NCI-H1436 (cell line): ENCODE results near the gene PIK3AP1.

Experiments
- DNase-seq: peaks from one replicate; lab custom pipeline; 2025; lab: John Stamatoyannopoulos, UW

Gene PIK3AP1

GRCh38 chr10:96672481-96673175 lies 47.7 kb downstream of the PIK3AP1 start:
- no peak for DNase-seq

GRCh38 chr10:96671211-96671890 lies 49.0 kb downstream of the PIK3AP1 start:
- no peak for DNase-seq

GRCh38 chr10:96670786-96671185 lies 49.5 kb downstream of the PIK3AP1 start:
- peak; percentile 77 for DNase-seq

- DNase-seq, result no peak
Observed at GRCh38 chr10:96667401-96667800, 52.9 kb downstream of the PIK3AP1 start.

GRCh38 chr10:96666741-96667140 lies 53.6 kb downstream of the PIK3AP1 start:
- no peak for DNase-seq

GRCh38 chr10:96665306-96665705 lies 55.0 kb downstream of the PIK3AP1 start:
- DNase-seq, result no peak

GRCh38 chr10:96664563-96664962 lies 55.8 kb downstream of the PIK3AP1 start:
- DNase-seq, result no peak

- no peak for DNase-seq
Observed at GRCh38 chr10:96663797-96664196, 56.5 kb downstream of the PIK3AP1 start.

- no peak for DNase-seq
Observed at GRCh38 chr10:96661632-96662031, 58.7 kb downstream of the PIK3AP1 start.

- DNase-seq, result no peak
Observed at GRCh38 chr10:96660297-96660696, 60.0 kb downstream of the PIK3AP1 start.

GRCh38 chr10:96658844-96659243 lies 61.5 kb downstream of the PIK3AP1 start:
- no peak for DNase-seq

GRCh38 chr10:96657385-96657784 lies 62.9 kb downstream of the PIK3AP1 start:
- DNase-seq, result no peak

GRCh38 chr10:96656839-96657238 lies 63.5 kb downstream of the PIK3AP1 start:
- no peak for DNase-seq

- DNase-seq, result no peak
Observed at GRCh38 chr10:96656198-96656577, 64.1 kb downstream of the PIK3AP1 start.

GRCh38 chr10:96655461-96656197 lies 64.7 kb downstream of the PIK3AP1 start:
- DNase-seq, result no peak

- no peak for DNase-seq
Observed at GRCh38 chr10:96651998-96652431, 68.3 kb downstream of the PIK3AP1 start.

- DNase-seq, result no peak
Observed at GRCh38 chr10:96650958-96651357, 69.4 kb downstream of the PIK3AP1 start.

GRCh38 chr10:96648297-96648696 lies 72.0 kb downstream of the PIK3AP1 start:
- DNase-seq, result no peak

- DNase-seq, result no peak
Observed at GRCh38 chr10:96647466-96647865, 72.8 kb downstream of the PIK3AP1 start.

- DNase-seq, result no peak
Observed at GRCh38 chr10:96646751-96647166, 73.6 kb downstream of the PIK3AP1 start.

GRCh38 chr10:96646301-96646700 lies 74.0 kb downstream of the PIK3AP1 start:
- DNase-seq, result no peak

GRCh38 chr10:96645191-96645721 lies 75.1 kb downstream of the PIK3AP1 start:
- no peak for DNase-seq

- DNase-seq, result no peak
Observed at GRCh38 chr10:96643920-96644319, 76.4 kb downstream of the PIK3AP1 start.
